ENCODE results near the gene PRKX. TPM values are rescaled to one million over a fixed set of nuclear protein-coding genes. Genes with fewer than 3 reads are reported as not detected.

The PRKX gene
- total and polyA plus RNA-seq, 9 donors = 3.3 to 23.1 (median 8.3) TPM

DNA sequence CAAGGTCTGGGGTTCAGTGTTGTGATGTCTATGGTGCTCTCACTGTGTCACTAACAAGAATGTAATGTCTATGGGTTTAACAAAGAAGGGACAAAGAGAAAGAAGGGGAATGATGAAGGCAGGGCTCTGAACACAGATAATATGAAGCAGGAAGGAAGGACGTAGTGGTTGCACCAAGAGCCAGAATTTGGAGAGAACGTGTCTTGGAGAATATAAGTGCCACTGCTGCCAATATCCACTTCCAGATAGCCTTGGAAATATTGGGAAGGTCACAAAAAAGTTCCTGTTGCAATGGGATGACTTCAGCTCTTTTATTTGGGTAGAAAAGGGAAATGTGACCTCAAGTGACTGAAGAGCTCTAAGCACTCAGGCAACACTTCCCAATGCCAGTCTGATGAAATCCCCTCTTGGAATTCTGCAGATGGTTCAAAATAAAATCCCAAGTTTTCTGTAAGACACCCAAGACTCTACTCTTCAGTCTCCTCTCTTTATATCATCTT, 131.8 kb downstream of the PRKX start:
- H3K9me3 ChIP-seq = no peaks in the 10 kb centered on the region
- 70 to 86% (median 75%) methylated on average over 2 of the region's 2 CpGs for WGBS, 3 donors
- no peak overlapping the region for H3K4me3 ChIP-seq
- no peaks in the 10 kb centered on the region for H3K36me3 ChIP-seq
- H3K27me3 ChIP-seq = no peaks in the 10 kb centered on the region
- no peaks in the 10 kb centered on the region for H3K4me1 ChIP-seq (ENCODE audit: insufficient read depth)
- no peak overlapping the region for H3K27ac ChIP-seq
- no peak for DNase-seq
- intact Hi-C loops (cut with DNase I) = no loop called here
- TF ChIP-seq EP300 (IDR thresholded peaks at IDR 0.05) = no peak
- no peak for TF ChIP-seq POLR2A (IDR thresholded peaks at IDR 0.05)
- no peak for TF ChIP-seq CTCF (IDR thresholded peaks at IDR 0.05)

DNA sequence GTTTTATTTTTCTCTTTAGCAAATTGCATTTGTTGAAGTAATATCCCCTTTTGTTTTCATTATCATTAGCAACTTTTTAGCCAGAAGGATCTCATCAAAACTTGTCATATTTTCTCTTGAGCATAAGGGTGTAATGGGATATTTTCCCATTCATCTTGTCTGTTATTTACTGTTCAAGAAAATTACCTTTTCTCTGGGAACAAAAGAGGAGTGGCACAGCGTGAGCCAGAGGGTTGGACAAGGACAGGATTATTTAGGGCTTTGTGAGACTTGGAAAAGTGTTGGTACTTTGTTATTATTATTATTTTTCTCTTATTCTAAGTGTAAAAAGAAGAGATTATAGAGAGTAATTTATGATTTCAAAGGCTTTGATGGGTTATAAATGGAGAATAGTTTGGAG, 135.9 kb downstream of the PRKX start:
- Histone ChIP-seq H3K9me3 (no peaks in the 10 kb centered on the region), H3K27me3 (no peaks in the 10 kb centered on the region), H3K36me3 (no peaks in the 10 kb centered on the region), H3K4me3 (no peak overlapping the region), H3K27ac (no peak overlapping the region), H3K4me1 (ENCODE audit: insufficient read depth) (no peaks in the 10 kb centered on the region)
- 17 to 38% (median 23%) methylated on average over 1 of the region's 1 CpG for WGBS, 3 donors
- intact Hi-C loops (cut with DNase I) = no loop called here
- no peak for TF ChIP-seq EP300 (IDR thresholded peaks at IDR 0.05)
- TF ChIP-seq POLR2A (IDR thresholded peaks at IDR 0.05) = no peak
- no peak for TF ChIP-seq CTCF (IDR thresholded peaks at IDR 0.05)
- DNase-seq = no peak

DNA sequence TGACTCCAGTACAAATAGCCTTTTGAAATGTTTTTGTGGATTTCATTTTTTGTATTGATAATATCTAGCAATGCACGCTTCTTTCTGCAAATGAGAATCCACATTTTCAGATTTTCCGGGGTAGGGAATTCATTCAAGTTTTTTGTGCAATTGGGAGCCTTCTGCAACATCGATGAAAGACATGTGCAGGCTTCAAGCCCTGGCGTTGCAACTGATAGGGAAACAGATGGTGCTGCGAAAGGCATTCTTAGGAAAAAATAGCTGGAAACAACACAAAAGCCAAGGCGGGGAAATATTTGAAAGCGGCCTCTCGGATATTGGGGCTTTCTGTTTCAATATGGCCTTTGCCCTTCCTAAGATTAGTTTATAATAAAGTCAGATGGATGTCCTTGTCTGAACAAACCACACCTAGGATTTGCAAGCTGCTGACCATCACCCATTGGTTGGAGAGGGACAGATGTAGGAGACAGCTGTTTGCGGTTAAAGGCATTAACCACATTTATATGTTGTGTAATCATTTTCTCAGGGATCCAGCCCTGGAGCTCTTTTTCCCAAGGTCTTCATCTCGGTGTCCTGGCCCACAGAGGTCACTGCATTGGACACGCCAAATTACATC, 136.5 kb downstream of the PRKX start:
- Histone ChIP-seq H3K9me3 (no peaks in the 10 kb centered on the region), H3K27ac (no peak overlapping the region), H3K4me3 (no peak overlapping the region), H3K36me3 (no peaks in the 10 kb centered on the region), H3K27me3 (no peaks in the 10 kb centered on the region), H3K4me1 (ENCODE audit: insufficient read depth) (no peaks in the 10 kb centered on the region)
- DNase-seq = no peak
- intact Hi-C loops (cut with DNase I) = no loop called here
- 27 to 46% (median 27%) methylated on average over 11 of the region's 11 CpGs for WGBS, 3 donors
- TF ChIP-seq EP300 (IDR thresholded peaks at IDR 0.05) (no peak), CTCF (IDR thresholded peaks at IDR 0.05) (no peak)

DNA sequence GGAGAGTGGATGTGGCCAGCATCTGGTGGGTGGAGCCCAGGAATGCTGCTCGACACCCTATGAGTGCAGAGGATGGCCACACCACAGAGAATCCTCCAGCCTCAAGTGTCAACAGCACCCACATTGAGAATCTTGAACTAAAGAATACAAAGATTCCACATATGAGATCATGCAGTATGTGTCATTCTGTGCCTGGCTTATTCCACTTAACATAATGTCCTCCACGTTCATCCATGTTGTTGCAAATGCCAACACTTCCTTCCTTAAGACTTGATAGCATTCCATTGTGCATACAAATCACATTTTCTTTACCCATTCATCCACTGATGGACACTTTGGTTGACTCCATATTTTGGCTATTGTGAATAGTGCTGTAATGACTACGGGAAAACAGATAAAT, 145.8 kb downstream of the PRKX start:
- 71 to 79% (median 75%) methylated on average over 3 of the region's 3 CpGs for WGBS, 3 donors

More for the DNA sequence above, 145.8 kb downstream of the PRKX start:
- H3K27me3 ChIP-seq = no peaks in the 10 kb centered on the region
- H3K27ac ChIP-seq = no peak overlapping the region
- H3K36me3 ChIP-seq = no peaks in the 10 kb centered on the region
- intact Hi-C loops (cut with DNase I) = no loop called here
- no peak overlapping the region for H3K4me3 ChIP-seq
- no peak for TF ChIP-seq CTCF (IDR thresholded peaks at IDR 0.05)
- no peak for TF ChIP-seq POLR2A (IDR thresholded peaks at IDR 0.05)
- no peak for TF ChIP-seq EP300 (IDR thresholded peaks at IDR 0.05)
- no peaks in the 10 kb centered on the region for H3K9me3 ChIP-seq
- no peak for DNase-seq
- no peaks in the 10 kb centered on the region for H3K4me1 ChIP-seq (ENCODE audit: insufficient read depth)

Data from ovary (tissue), 9 donors.